ENCODE results near the gene AFAP1. TPM values are rescaled to one million over a fixed set of nuclear protein-coding genes. Genes with fewer than 3 reads are reported as not detected.

Gene AFAP1
- total and polyA plus RNA-seq, 2 of the 8 experiments (the other 6 are each of a cell fraction or from before 2014, with no cell fraction given): 3.6 to 18.2 TPM

DNA sequence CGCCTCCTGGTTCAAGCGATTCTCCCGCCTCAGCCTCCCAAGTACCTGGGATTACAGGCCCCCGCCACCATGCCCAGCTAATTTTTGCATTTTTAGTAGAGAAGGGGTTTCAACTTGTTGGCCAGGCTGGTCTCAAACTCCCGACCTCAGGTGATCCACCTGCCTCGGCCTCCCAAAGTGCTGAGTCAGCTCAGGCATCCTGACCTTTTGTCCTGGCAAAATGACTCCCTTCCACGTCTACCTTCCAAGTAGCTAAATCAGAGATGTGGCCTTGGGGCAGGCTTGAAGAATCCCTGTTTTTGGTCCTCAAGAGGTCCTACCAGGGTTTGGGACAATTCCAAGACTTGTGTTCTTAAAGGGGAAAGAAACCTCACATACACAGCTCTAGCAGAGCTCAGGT is 12.8 kb downstream of the AFAP1 start (continued):
- TF ChIP-seq CHD7 (IDR thresholded peaks at IDR 0.05; ENCODE audit: insufficient replicate concordance, low read length) (no peak), BRCA1 (IDR thresholded peaks at IDR 0.05; ENCODE audit: low read depth, low read length) (no peak), MAFK (IDR thresholded peaks at IDR 0.05; ENCODE audit: low read depth, low read length) (peak; percentile 77), RAD21 (IDR thresholded peaks at IDR 0.05 in 1 of 2, conservative IDR thresholded peaks at IDR 0.05 in 1 of 2; ENCODE audit: low read depth in 2 of 2, low read length in 2 of 2) (no peak)

Data from H1 (cell line).